ENCODE data around the gene DCUN1D2.

DCUN1D2 gene

DNA sequence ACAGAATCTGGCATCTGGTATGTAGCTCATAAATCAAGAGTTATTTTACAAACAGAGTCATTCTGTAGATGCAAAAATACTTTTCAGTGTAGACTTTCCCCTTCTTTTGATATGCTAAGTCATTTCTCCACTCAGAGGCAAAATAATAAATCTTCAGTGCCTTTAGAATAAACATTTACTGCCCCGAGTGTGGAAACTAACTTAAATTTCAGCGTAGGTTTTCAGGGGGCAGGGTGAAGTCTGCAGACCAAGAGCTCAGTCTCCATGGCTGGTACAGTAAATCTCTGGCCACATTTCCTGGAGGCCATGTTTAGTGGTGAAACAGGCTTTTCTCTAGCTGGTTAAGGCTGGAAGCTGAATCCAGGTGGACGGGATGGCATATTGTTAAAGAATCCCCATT is 24.1 kb downstream of the DCUN1D2 start:
- Histone ChIP-seq H3K27ac (no peak overlapping the region), H3K4me1 (ENCODE audit: low read depth, poor library complexity, severe bottlenecking) (no peaks in the 10 kb centered on the region), H3K36me3 (ENCODE audit: insufficient read depth) (no peaks in the 10 kb centered on the region), H3K27me3 (ENCODE audit: insufficient read depth, low read depth) (no peaks in the 10 kb centered on the region), H3K79me2 (ENCODE audit: insufficient read depth, low read depth) (no peaks in the 10 kb centered on the region), H2AFZ (ENCODE audit: low read depth) (no peak overlapping the region), H3K4me2 (no peak overlapping the region), H3K4me3 (IDR thresholded peaks at IDR 0.05; ENCODE audit: insufficient read depth, low read depth, low read length) (no peak overlapping the region), H3K9ac (no peak overlapping the region), H4K20me1 (ENCODE audit: insufficient read depth) (no peaks in the 10 kb centered on the region)
- TF ChIP-seq, protein P1, sequence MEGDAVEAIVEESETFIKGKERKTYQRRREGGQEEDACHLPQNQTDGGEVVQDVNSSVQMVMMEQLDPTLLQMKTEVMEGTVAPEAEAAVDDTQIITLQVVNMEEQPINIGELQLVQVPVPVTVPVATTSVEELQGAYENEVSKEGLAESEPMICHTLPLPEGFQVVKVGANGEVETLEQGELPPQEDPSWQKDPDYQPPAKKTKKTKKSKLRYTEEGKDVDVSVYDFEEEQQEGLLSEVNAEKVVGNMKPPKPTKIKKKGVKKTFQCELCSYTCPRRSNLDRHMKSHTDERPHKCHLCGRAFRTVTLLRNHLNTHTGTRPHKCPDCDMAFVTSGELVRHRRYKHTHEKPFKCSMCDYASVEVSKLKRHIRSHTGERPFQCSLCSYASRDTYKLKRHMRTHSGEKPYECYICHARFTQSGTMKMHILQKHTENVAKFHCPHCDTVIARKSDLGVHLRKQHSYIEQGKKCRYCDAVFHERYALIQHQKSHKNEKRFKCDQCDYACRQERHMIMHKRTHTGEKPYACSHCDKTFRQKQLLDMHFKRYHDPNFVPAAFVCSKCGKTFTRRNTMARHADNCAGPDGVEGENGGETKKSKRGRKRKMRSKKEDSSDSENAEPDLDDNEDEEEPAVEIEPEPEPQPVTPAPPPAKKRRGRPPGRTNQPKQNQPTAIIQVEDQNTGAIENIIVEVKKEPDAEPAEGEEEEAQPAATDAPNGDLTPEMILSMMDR (conservative IDR thresholded peaks at IDR 0.05; ENCODE audit: low read depth, low read length) = no peak

- no peaks in the 10 kb centered on the region for H3K36me3 ChIP-seq (ENCODE audit: insufficient read depth)
- no peak overlapping the region for H3K9ac ChIP-seq
- no peak overlapping the region for H2AFZ ChIP-seq (ENCODE audit: low read depth)
- H3K27me3 ChIP-seq (ENCODE audit: insufficient read depth, low read depth) = no peaks in the 10 kb centered on the region
- no peak overlapping the region for H3K4me2 ChIP-seq
- H3K79me2 ChIP-seq (ENCODE audit: insufficient read depth, low read depth) = no peaks in the 10 kb centered on the region
- no peak overlapping the region for H3K4me3 ChIP-seq (IDR thresholded peaks at IDR 0.05; ENCODE audit: insufficient read depth, low read depth, low read length)
- H4K20me1 ChIP-seq (ENCODE audit: insufficient read depth) = no peaks in the 10 kb centered on the region
- TF ChIP-seq, protein P1 (conservative IDR thresholded peaks at IDR 0.05; ENCODE audit: low read depth, low read length) = no peak
- H3K4me1 ChIP-seq (ENCODE audit: low read depth, poor library complexity, severe bottlenecking) = no peaks in the 10 kb centered on the region
- no peak overlapping the region for H3K27ac ChIP-seq
Measured at GRCh38 chr13:113465300-113465699, 25.2 kb downstream of the DCUN1D2 start.

GRCh38 chr13:113464476-113464875 is 26.0 kb downstream of the DCUN1D2 start:
- Histone ChIP-seq H3K4me2 (no peak overlapping the region), H3K27me3 (ENCODE audit: insufficient read depth, low read depth) (no peaks in the 10 kb centered on the region), H3K36me3 (ENCODE audit: insufficient read depth) (no peaks in the 10 kb centered on the region), H3K9ac (no peak overlapping the region), H3K4me1 (ENCODE audit: low read depth, poor library complexity, severe bottlenecking) (no peaks in the 10 kb centered on the region), H3K4me3 (IDR thresholded peaks at IDR 0.05; ENCODE audit: insufficient read depth, low read depth, low read length) (no peak overlapping the region), H3K27ac (no peak overlapping the region), H4K20me1 (ENCODE audit: insufficient read depth) (no peaks in the 10 kb centered on the region), H3K79me2 (ENCODE audit: insufficient read depth, low read depth) (no peaks in the 10 kb centered on the region), H2AFZ (ENCODE audit: low read depth) (no peak overlapping the region)
- TF ChIP-seq, protein P1 (conservative IDR thresholded peaks at IDR 0.05; ENCODE audit: low read depth, low read length) = no peak

GRCh38 chr13:113461022-113461751 is 29.3 kb downstream of the DCUN1D2 start:
- H3K9ac ChIP-seq = no peak overlapping the region
- H3K36me3 ChIP-seq (ENCODE audit: insufficient read depth) = no peaks in the 10 kb centered on the region
- no peaks in the 10 kb centered on the region for H3K4me1 ChIP-seq (ENCODE audit: low read depth, poor library complexity, severe bottlenecking)

More at GRCh38 chr13:113461022-113461751, 29.3 kb downstream of the DCUN1D2 start:
- no peaks in the 10 kb centered on the region for H3K27me3 ChIP-seq (ENCODE audit: insufficient read depth, low read depth)
- no peak overlapping the region for H3K4me3 ChIP-seq (IDR thresholded peaks at IDR 0.05; ENCODE audit: insufficient read depth, low read depth, low read length)
- H3K27ac ChIP-seq = no peak overlapping the region
- TF ChIP-seq, protein P1 (conservative IDR thresholded peaks at IDR 0.05; ENCODE audit: low read depth, low read length) = no peak
- H4K20me1 ChIP-seq (ENCODE audit: insufficient read depth) = no peaks in the 10 kb centered on the region
- no peaks in the 10 kb centered on the region for H3K79me2 ChIP-seq (ENCODE audit: insufficient read depth, low read depth)
- no peak overlapping the region for H2AFZ ChIP-seq (ENCODE audit: low read depth)
- no peak overlapping the region for H3K4me2 ChIP-seq
